ENCODE results near the gene GARIN5A. TPM values are rescaled to one million over a fixed set of nuclear protein-coding genes. Genes with fewer than 3 reads are reported as not detected.

Gene GARIN5A
- total RNA-seq, 1 donor from 2014 or later, result 3.8 TPM

- Histone ChIP-seq H3K4me3 (no peak overlapping the region), H3K36me3 (no peaks in the 10 kb centered on the region), H3K9me3 (no peaks in the 10 kb centered on the region), H3K27me3 (no peaks in the 10 kb centered on the region), H3K4me1 (no peaks in the 10 kb centered on the region), H3K27ac (no peak overlapping the region)
- intact Hi-C loops (cut with DNase I), result no loop called here
- TF ChIP-seq CTCF (IDR thresholded peaks at IDR 0.05), result no peak
- ATAC-seq (no peak), DNase-seq (no peak)
Measured at GRCh38 chr19:50466706-50467039, 10.0 kb downstream of the GARIN5A start.

GRCh38 chr19:50465986-50466705, 10.5 kb downstream of the GARIN5A start:
- Histone ChIP-seq H3K4me1 (no peaks in the 10 kb centered on the region), H3K27me3 (no peaks in the 10 kb centered on the region), H3K9me3 (no peaks in the 10 kb centered on the region), H3K4me3 (no peak overlapping the region), H3K27ac (no peak overlapping the region), H3K36me3 (no peaks in the 10 kb centered on the region)
- DNase-seq (peak; percentile 85), ATAC-seq (peak; percentile 80)
- intact Hi-C loops (cut with DNase I), result no loop called here
- TF ChIP-seq CTCF (IDR thresholded peaks at IDR 0.05), result no peak

- no peak for TF ChIP-seq CTCF (IDR thresholded peaks at IDR 0.05)
- no peaks in the 10 kb centered on the region for H3K27me3 ChIP-seq
- ATAC-seq, result no peak
- H3K4me3 ChIP-seq, result no peak overlapping the region
- H3K4me1 ChIP-seq, result no peaks in the 10 kb centered on the region
- H3K9me3 ChIP-seq, result no peaks in the 10 kb centered on the region
- no peaks in the 10 kb centered on the region for H3K36me3 ChIP-seq
- intact Hi-C loops (cut with DNase I), result no loop called here
- no peak for DNase-seq
- no peak overlapping the region for H3K27ac ChIP-seq
Measured at GRCh38 chr19:50465000-50465399, 11.6 kb downstream of the GARIN5A start.

GRCh38 chr19:50464348-50464747, 12.3 kb downstream of the GARIN5A start:
- no peaks in the 10 kb centered on the region for H3K36me3 ChIP-seq
- intact Hi-C loops (cut with DNase I), result no loop called here
- no peaks in the 10 kb centered on the region for H3K4me1 ChIP-seq
- H3K27me3 ChIP-seq, result no peaks in the 10 kb centered on the region
- TF ChIP-seq CTCF (IDR thresholded peaks at IDR 0.05), result no peak
- no peak overlapping the region for H3K27ac ChIP-seq
- H3K4me3 ChIP-seq, result no peak overlapping the region
- no peaks in the 10 kb centered on the region for H3K9me3 ChIP-seq
- no peak for DNase-seq
- no peak for ATAC-seq

- no peaks in the 10 kb centered on the region for H3K4me1 ChIP-seq
- H3K36me3 ChIP-seq, result no peaks in the 10 kb centered on the region
- ATAC-seq (no peak), DNase-seq (no peak)
- H3K27ac ChIP-seq, result no peak overlapping the region
- no peak for TF ChIP-seq CTCF (IDR thresholded peaks at IDR 0.05)
- intact Hi-C loops (cut with DNase I), result no loop called here
- peaks cover 11% of the 10 kb centered on the region for H3K27me3 ChIP-seq
- H3K4me3 ChIP-seq, result no peak overlapping the region
- no peaks in the 10 kb centered on the region for H3K9me3 ChIP-seq
Measured at GRCh38 chr19:50462970-50463369, 13.7 kb downstream of the GARIN5A start.

Measured in upper lobe of right lung (tissue), 1 donor.